BJ (cell line): ENCODE data around the gene LRP1-AS. TPM values are rescaled to one million over a fixed set of nuclear protein-coding genes. Genes with fewer than 3 reads are reported as not detected.

ENCODE experiments used
- CTCF ChIA-PET: fragments of 350-600 bp; formaldehyde crosslinking; extraction: SDS; loops from one replicate; lab custom pipeline; 2021; ENCODE audit warnings: antibody characterized with exemption, inconsistent platforms; lab: Yijun Ruan, JAX
- POLR2A ChIA-PET: fragments of 300-600 bp; sonication (Branson Sonifier 250); formaldehyde crosslinking; extraction: SDS; loops from one replicate; lab custom pipeline; 2021; ENCODE audit warnings: antibody characterized with exemption; lab: Charles Lee
- DNase-seq: peaks from one replicate; pipeline ENCODE4 v3.0.0-alpha.2; 2011; ENCODE audit warnings: low read depth
- H3K27me3 ChIP-seq: 2 replicates; pipeline ENCODE4 v1.6.0; 2011; ENCODE audit warnings: low read length; ENCODE audit not compliant: control insufficient read depth, insufficient read depth
- H3K36me3 ChIP-seq: 2 replicates; pipeline ENCODE4 v1.5.1; 2011; ENCODE audit warnings: low read length; ENCODE audit not compliant: control insufficient read depth, insufficient read depth
- H3K4me3 ChIP-seq: 2 replicates; pipeline ENCODE4 v1.5.1; 2011; ENCODE audit warnings: low read depth, mild to moderate bottlenecking, control low read depth, low read length
- polyA plus RNA-seq: library from polyadenylated mRNA; depleted of rRNA; stranded (reverse); fragments of >200 nt; gene quantifications from 2 replicates; pipeline ENCODE4 v1.2.3, GENCODE V29; 2011
- TF ChIP-seq, protein P1 (sequence below): IDR thresholded peaks from 2 replicates; pipeline ENCODE4 v1.5.1; 2011; ENCODE audit warnings: low read depth, mild to moderate bottlenecking, control low read depth, inconsistent platforms, low read length, moderate library complexity; ENCODE audit not compliant: insufficient read depth

Gene LRP1-AS
- polyA plus RNA-seq, 1 experiment: not detected

DNA sequence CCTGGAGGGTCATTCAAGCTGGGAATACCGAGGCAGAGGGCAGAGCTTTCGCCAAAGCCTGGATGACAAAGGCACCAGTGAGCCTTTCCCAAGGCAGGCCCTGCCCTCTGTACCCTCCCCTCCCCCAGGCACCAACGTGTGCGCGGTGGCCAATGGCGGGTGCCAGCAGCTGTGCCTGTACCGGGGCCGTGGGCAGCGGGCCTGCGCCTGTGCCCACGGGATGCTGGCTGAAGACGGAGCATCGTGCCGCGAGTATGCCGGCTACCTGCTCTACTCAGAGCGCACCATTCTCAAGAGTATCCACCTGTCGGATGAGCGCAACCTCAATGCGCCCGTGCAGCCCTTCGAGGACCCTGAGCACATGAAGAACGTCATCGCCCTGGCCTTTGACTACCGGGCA is 38.0 kb upstream of the LRP1-AS start:
- H3K27me3 ChIP-seq: no peaks in the 10 kb centered on the region
- DNase-seq: no peak
- CTCF ChIA-PET: interaction anchor here (1.0 to 12.5 kb wide), 5 partner anchors 9 to 74 kb away, joined by 3 to 181 read pairs (median 13); partner anchors contain the start of gene LRP1
- H3K4me3 ChIP-seq: no peak overlapping the region
- POLR2A ChIA-PET: no interaction called here
- TF ChIP-seq, protein P1, sequence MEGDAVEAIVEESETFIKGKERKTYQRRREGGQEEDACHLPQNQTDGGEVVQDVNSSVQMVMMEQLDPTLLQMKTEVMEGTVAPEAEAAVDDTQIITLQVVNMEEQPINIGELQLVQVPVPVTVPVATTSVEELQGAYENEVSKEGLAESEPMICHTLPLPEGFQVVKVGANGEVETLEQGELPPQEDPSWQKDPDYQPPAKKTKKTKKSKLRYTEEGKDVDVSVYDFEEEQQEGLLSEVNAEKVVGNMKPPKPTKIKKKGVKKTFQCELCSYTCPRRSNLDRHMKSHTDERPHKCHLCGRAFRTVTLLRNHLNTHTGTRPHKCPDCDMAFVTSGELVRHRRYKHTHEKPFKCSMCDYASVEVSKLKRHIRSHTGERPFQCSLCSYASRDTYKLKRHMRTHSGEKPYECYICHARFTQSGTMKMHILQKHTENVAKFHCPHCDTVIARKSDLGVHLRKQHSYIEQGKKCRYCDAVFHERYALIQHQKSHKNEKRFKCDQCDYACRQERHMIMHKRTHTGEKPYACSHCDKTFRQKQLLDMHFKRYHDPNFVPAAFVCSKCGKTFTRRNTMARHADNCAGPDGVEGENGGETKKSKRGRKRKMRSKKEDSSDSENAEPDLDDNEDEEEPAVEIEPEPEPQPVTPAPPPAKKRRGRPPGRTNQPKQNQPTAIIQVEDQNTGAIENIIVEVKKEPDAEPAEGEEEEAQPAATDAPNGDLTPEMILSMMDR: no peak
- peaks cover 84% of the 10 kb centered on the region for H3K36me3 ChIP-seq

DNA sequence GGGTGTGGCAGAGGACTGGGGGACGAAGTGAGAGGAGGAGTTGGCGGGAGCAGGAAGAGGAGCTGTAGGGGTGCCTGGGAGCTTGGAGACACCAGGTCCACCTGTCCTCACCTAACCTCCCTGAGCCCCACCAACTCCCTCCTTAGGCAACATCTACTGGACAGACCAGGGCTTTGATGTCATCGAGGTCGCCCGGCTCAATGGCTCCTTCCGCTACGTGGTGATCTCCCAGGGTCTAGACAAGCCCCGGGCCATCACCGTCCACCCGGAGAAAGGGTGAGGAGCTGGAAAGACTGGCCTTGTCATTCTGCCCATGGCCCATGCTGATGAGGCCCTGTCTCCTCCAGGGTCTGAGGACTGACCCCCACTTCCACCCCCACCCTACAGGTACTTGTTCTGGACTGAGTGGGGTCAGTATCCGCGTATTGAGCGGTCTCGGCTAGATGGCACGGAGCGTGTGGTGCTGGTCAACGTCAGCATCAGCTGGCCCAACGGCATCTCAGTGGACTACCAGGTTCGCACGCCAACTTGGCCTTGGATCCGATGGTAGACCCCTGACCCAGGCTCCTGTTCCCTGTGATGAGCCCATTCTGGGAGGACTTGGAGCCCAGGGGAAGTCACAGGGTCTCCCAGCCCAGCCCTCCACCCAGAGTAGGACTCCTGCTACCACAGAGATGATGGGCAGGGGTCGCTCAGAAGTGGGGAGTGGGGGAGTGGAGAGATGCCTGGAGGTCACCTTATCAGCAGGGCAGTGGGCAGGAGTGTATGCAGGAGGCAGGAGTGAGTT is 36.7 kb upstream of the LRP1-AS start:
- DNase-seq: no peak
- POLR2A ChIA-PET: interaction anchor here (0.6 kb wide), 1 partner anchor 63 kb away, joined by 3 read pairs; no protein-coding TSS in a partner anchor

DNA sequence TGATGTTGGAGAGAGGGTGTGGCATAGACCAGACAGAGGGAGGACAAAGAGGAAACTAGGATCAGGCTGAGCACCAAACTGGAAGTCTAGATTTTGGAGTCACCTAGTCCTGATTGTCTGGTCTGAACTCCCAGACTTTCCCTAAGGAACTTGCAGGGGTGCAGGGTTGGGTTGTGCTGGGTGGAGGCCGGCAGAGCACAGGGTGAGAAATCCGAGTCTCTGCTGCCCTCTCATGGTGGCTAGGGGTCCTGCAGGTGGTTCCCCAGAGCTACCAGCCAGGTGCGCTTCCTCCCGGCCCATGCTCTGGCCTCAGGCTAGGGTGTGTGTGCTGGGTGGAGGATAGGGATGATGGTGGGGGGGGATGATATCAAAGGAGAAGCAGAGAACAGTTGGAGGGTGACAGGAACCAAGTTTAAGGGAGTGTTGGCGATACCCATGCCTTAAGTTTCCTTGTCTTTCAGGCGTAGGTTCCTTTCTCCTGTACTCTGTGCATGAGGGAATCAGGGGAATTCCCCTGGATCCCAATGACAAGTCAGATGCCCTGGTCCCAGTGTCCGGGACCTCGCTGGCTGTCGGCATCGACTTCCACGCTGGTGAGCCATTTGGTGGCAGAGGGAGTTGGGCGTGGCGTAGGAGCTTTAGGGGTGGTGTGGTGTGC is 35.6 kb upstream of the LRP1-AS start:
- CTCF ChIA-PET: interaction anchor here (0.7 to 12.5 kb wide), 18 partner anchors 8 to 113 kb away, joined by 3 to 181 read pairs (median 4); partner anchors contain the start of genes LRP1 and STAT6
- DNase-seq: no peak
- Histone ChIP-seq H3K4me3 (no peak overlapping the region), H3K27me3 (no peaks in the 10 kb centered on the region), H3K36me3 (peaks cover 85% of the 10 kb centered on the region)
- POLR2A ChIA-PET: no interaction called here
- TF ChIP-seq, protein P1: peak; percentile 84

More for the DNA sequence above, 36.7 kb upstream of the LRP1-AS start:
- H3K4me3 ChIP-seq: no peak overlapping the region
- H3K36me3 ChIP-seq: peaks cover 85% of the 10 kb centered on the region
- H3K27me3 ChIP-seq: no peaks in the 10 kb centered on the region
- CTCF ChIA-PET: interaction anchor here (0.6 to 12.5 kb wide), 14 partner anchors 9 to 1266 kb away, joined by 3 to 181 read pairs (median 4); partner anchors contain the start of genes LRP1 and STAT6
- TF ChIP-seq, protein P1: no peak

- POLR2A ChIA-PET: interaction anchor here (0.6 kb wide), 1 partner anchor 54 kb away, joined by 5 read pairs; the partner anchor contains the start of gene LRP1
- Histone ChIP-seq H3K27me3 (no peaks in the 10 kb centered on the region), H3K36me3 (peaks cover 85% of the 10 kb centered on the region), H3K4me3 (no peak overlapping the region)
- DNase-seq: peak; percentile 77
- TF ChIP-seq, protein P1: no peak
- CTCF ChIA-PET: interaction anchor here (1.0 to 12.5 kb wide), 8 partner anchors 9 to 70 kb away, joined by 3 to 181 read pairs (median 6); partner anchors contain the start of genes LRP1 and STAT6
Measured at GRCh38 chr12:57181561-57182155, 34.2 kb upstream of the LRP1-AS start.
